Spinal cord (tissue), 10 donors: ENCODE measurements around the gene MED15. TPM values are rescaled to one million over a fixed set of nuclear protein-coding genes. Genes with fewer than 3 reads are reported as not detected.

Experiments
- DNase-seq, 6 donors: peaks; one replicate each; pipeline versions ENCODE4 v3.0.0 to v3.0.0-alpha.2; 2013 to 2015; ENCODE audit warnings: low spot score in 6 of 6, low read depth in 4 of 6
- H3K27ac ChIP-seq: one replicate; pipeline ENCODE4 v1.5.1; 2013; ENCODE audit warnings: low read depth, low read length, control low read depth
- H3K27me3 ChIP-seq: one replicate; pipeline ENCODE4 v1.6.1; 2013; ENCODE audit warnings: low read length; ENCODE audit not compliant: control insufficient read depth, insufficient read depth
- H3K36me3 ChIP-seq: one replicate; pipeline ENCODE4 v1.6.1; 2013; ENCODE audit warnings: low read length; ENCODE audit not compliant: control insufficient read depth, insufficient read depth
- H3K4me1 ChIP-seq: one replicate; pipeline ENCODE4 v1.6.1; 2013; ENCODE audit warnings: low read length; ENCODE audit not compliant: control insufficient read depth, insufficient read depth
- H3K4me3 ChIP-seq: one replicate; pipeline ENCODE4 v1.5.1; 2013; ENCODE audit warnings: low read depth, low read length, control low read depth
- H3K9me3 ChIP-seq: one replicate; pipeline ENCODE4 v1.6.1; 2013; ENCODE audit warnings: low read length; ENCODE audit not compliant: control insufficient read depth, insufficient read depth
- WGBS: methylation state at CpG from one replicate; pipeline ENCODE4 v1.1.5; 2013; ENCODE audit warnings: missing lambda C conversion rate; ENCODE audit not compliant: insufficient coverage; 5-methylcytosine and 5-hydroxymethylcytosine counted together
- polyA plus RNA-seq, 2 donors: library from polyadenylated mRNA; unstranded; fragments of 120-200 nt; gene quantifications; one replicate each; pipeline ENCODE4 v1.2.1, GENCODE V29; 2013; ENCODE audit not compliant: insufficient read length in 2 of 2
- total RNA-seq, 2 donors: library from RNA; depleted of rRNA in 1 of 2; stranded (reverse); fragments of 120-200 nt in 1 of 2; fragments of >200 nt in 1 of 2; gene quantifications; one replicate each; pipeline versions ENCODE4 v1.2.3 to v1.2.4, GENCODE V29; 2013 to 2014
- donor health status: healthy.

MED15 gene
- total and polyA plus RNA-seq, 4 donors, result 16.1 to 67.8 (median 36.4) TPM

DNA sequence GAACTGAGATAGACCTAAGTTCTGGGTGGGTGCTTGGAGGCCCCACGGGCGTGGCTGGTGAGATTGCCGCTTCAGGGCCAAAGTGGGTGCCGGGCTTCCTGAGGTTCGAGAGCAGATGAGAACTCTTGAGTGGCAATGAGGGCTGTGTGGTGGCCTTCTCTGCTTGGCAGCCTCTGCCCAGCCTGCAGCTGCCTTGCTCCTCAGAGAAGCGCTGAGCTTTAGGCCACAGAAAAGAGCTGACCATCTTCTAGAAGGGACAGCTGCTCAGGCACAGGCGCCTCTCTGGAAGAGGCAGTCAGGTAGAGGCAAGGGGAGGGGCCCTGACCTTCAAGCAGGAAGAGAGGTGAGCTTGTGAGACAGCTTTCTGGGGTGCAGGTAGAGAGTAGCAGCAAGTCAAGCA lies 72.8 kb downstream of the MED15 start:
- Histone ChIP-seq H3K36me3 (peaks cover 90% of the 10 kb centered on the region), H3K4me1 (peaks cover 9% of the 10 kb centered on the region), H3K4me3 (no peak overlapping the region), H3K27me3 (no peaks in the 10 kb centered on the region), H3K9me3 (no peaks in the 10 kb centered on the region), H3K27ac (no peak overlapping the region)
- WGBS, result 97% methylated on average over 7 of the region's 7 CpGs
- DNase-seq, result no peak

DNA sequence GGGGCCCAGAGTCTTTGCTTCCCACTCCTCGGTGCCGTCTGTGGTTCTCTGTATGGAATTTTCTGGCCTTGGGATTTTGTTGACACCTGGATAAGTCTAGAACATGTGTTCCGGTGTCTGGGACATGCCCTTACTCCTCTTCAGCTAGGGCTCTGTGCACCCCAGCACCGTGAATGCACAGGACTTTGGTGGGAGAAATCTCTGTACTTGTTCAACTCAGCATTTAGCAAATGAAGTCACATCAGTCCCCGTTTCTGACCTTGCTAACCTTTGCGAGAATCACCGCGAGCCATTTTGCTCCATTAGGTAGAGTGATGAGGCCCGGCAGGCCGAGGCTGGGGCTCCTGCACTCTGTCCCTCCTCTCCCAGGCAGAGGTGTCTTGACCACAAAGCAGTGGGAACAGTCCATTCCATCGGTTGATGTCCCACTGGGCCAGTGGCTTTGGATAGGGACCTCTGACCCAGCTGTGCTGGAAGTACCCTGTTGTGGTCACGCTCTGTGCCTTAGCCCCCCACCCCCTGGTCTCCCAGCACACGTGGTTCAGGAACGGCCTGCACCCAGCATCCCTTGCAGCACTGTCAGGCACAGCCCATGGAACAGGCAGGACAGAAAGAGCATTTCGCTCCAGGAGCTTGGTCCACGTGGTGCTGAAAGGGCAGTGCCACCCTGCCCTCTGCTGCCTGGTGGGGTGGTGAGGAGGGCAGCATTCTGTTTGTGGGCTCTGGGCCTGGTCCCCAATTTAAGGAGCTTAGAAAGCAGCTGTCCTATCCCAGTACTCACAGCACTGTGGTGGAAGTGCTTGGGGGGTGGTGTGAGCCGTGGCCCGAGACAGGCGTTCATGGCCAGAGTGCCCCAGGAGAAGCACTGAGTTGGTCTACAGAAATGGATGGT lies 73.4 kb downstream of the MED15 start:
- WGBS, result 92% methylated on average over 19 of the region's 19 CpGs
- no peak for DNase-seq
- Histone ChIP-seq H3K36me3 (peaks cover 96% of the 10 kb centered on the region), H3K27me3 (no peaks in the 10 kb centered on the region), H3K27ac (no peak overlapping the region), H3K4me1 (peaks cover 12% of the 10 kb centered on the region), H3K9me3 (no peaks in the 10 kb centered on the region), H3K4me3 (no peak overlapping the region)

DNA sequence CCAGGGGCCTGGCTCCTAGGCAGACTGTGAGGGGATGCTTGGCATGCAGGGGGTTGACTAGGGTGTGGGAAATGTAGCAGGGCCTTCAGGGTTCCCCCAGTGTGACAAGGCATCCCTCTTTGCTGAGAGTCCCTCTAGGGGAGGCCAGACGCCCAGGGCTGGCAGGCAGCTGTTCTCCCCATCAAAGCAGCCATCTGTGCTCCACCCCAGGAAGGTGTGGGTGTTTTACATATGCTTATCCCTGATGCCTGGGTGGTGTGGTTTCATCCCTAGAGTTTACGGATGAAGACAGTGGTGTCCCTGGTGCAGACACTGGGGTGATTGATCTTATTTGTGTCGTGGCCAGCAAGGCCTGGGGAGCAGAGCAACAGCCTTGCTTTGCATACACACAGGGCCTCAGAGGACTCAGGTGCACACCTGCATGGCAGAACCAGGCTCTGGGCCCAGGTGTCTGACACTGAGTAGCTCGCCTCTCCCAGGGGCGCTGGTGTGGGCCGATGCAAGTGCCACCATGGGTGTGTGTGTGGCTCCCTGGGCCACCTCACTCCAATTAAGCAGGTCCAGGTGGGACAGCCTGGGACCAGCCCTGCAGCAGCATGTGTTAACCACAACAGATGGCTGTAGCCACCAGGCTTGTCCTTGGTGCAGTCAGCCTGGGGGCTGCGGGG lies 74.2 kb downstream of the MED15 start:
- H3K27ac ChIP-seq, result no peak overlapping the region
- H3K4me3 ChIP-seq, result no peak overlapping the region
- no peaks in the 10 kb centered on the region for H3K9me3 ChIP-seq
- no peak for DNase-seq
- peaks cover 98% of the 10 kb centered on the region for H3K36me3 ChIP-seq
- peaks cover 9% of the 10 kb centered on the region for H3K4me1 ChIP-seq
- no peaks in the 10 kb centered on the region for H3K27me3 ChIP-seq
- 84% methylated on average over 6 of the region's 7 CpGs for WGBS

DNA sequence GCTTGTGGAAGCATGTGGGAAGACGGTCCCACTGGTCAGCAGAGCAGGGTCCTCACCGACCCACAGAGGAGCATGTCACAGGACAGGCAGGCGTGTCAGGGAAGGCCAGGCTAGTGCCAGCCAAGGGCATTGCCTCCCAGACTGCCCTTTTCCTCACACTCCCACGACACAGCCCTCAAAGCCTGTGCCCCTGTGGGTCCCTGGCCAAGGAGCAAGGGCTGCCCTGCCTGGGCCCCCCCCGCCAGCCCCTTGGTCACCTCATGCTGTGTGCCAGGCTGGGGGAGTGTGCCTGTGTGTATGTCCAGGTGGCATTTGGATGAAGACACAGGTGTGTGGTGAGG lies 74.7 kb downstream of the MED15 start:
- peaks cover 100% of the 10 kb centered on the region for H3K36me3 ChIP-seq
- WGBS, result 100% methylated on average over 4 of the region's 5 CpGs
- peaks cover 9% of the 10 kb centered on the region for H3K4me1 ChIP-seq
- DNase-seq, result no peak
- no peaks in the 10 kb centered on the region for H3K27me3 ChIP-seq
- no peak overlapping the region for H3K4me3 ChIP-seq
- H3K27ac ChIP-seq, result no peak overlapping the region
- no peaks in the 10 kb centered on the region for H3K9me3 ChIP-seq

DNA sequence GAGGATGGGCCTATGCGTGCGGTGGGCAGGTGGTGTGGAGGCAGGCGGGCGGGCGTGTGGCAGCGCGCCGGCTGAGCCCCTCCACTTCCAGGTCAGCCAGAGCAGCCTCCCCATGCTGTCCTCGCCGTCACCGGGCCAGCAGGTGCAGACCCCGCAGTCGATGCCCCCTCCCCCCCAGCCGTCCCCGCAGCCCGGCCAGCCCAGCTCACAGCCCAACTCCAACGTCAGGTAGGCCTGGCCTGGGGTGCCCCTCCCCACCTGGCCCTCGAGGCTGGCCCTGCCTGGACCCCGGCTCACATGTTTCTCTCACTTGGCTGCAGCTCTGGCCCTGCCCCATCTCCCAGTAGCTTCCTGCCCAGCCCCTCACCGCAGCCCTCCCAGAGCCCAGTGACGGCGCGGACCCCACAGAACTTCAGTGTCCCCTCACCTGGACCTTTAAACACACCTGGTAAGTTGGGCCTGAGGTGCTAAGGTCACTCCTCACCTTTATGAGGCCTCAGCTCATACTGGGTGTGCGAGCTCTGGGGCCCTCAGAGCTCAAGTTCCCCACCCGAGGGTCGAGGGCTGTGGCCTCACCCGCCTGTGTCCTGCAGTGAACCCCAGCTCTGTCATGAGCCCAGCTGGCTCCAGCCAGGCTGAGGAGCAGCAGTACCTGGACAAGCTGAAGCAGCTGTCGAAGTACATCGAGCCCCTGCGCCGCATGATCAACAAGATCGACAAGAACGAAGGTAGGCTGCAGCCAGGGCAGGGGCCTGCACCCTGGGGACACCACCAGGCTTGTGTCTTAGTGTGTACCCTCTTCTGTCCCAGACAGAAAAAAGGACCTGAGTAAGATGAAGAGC lies 75.3 kb downstream of the MED15 start:
- Histone ChIP-seq H3K36me3 (peaks cover 100% of the 10 kb centered on the region), H3K27me3 (no peaks in the 10 kb centered on the region), H3K27ac (no peak overlapping the region), H3K9me3 (no peaks in the 10 kb centered on the region), H3K4me1 (peaks cover 9% of the 10 kb centered on the region), H3K4me3 (no peak overlapping the region)
- WGBS, result 95% methylated on average over 33 of the region's 33 CpGs
- no peak for DNase-seq

DNA sequence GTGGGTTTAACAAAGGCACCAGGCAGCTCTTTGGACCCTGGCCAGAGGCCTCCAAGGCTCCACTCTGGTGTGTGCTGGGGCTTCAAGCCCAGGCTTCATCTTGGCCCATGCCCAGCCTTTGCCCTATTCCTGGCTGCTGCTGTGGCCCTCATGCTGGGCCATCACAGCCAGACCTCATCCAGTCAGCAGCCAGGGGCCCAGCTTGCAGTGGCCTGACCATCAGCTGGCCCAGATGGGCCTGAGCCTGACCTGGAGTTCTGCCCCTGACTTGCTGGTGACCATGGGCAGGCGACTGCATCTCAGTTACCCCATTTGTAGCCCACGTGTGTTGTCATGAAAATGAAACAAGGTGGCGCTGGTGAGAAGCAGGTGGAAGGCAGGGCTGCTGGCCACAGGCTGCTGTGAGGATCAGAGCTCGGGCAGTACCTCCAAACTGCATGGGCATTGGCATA lies 76.1 kb downstream of the MED15 start:
- H3K9me3 ChIP-seq, result no peaks in the 10 kb centered on the region
- peaks cover 99% of the 10 kb centered on the region for H3K36me3 ChIP-seq
- no peak overlapping the region for H3K27ac ChIP-seq
- no peak overlapping the region for H3K4me3 ChIP-seq
- DNase-seq, result peak in 1 of 6 donors; percentile 33
- H3K4me1 ChIP-seq, result peaks cover 9% of the 10 kb centered on the region
- WGBS, result 78% methylated on average over 3 of the region's 4 CpGs
- H3K27me3 ChIP-seq, result no peaks in the 10 kb centered on the region

DNA sequence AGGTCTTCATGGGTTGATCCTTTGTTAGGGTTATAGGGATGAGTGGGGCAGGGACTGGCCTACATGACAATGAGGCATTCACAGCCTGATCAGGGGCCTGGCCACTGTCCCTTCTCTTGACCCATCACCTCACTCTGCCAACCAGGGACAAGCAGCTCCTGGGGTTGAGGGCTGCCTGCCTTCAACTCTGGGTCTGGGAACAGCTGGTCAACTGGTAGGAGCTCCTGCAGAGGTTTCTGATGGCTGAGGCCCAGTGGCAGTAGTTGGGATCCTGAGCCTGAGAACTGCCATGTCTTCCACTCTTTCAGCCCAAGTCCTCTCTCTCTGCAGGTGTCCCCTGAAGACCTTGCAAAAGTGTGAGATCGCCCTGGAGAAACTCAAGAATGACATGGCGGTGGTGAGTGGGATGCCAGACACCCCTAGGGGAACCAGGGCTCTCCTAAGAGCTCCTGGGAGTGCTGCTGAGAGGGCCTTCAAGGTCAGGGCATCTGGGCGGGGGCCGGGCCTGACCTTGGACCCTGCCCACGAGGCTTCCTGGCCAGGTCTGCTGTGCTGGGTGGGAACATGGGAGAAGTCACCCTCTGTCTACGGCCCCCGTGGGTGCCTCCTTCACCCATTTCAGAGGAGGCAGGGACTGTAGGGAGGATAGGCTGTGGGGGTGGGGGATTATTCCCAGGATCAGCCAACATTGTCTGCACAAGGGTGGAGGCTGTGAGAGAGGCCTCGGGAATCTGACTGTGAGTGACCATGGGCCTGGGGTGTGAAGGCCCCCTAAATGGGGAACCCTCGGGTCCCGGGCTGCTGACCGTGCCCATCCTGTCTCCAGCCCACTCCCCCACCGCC lies 76.8 kb downstream of the MED15 start:
- Histone ChIP-seq H3K36me3 (peaks cover 91% of the 10 kb centered on the region), H3K27ac (no peak overlapping the region), H3K4me3 (no peak overlapping the region), H3K4me1 (peaks cover 9% of the 10 kb centered on the region), H3K9me3 (no peaks in the 10 kb centered on the region), H3K27me3 (no peaks in the 10 kb centered on the region)
- WGBS, result 92% methylated on average over 12 of the region's 12 CpGs
- DNase-seq, result no peak

DNA sequence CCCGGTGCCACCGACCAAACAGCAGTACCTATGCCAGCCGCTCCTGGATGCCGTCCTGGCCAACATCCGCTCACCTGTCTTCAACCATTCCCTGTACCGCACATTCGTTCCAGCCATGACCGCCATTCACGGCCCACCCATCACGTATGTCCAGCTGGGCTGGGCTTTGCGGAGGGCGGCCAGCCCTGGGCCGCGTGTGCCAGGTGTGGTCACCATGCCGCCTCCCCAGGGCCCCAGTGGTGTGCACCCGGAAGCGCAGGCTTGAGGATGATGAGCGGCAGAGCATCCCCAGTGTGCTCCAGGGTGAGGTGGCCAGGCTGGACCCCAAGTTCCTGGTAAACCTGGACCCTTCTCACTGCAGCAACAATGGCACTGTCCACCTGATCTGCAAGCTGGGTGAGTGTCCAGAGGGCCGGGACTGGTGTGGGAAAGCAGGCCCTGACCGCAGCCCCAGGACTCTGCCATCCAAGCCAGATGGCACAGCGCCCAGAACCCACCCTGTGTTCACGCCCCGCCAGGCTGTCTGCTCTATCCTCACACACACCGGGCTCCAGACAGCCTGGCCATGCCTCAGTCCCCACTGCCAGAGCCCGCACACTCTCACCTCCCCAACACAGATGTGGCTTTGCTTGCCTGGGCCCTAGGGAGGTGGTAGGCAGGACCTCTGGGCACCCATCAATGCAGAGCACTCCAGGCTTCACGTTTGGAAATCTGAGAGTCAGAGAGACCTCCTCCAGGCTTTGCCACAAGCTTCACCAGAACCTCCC lies 77.6 kb downstream of the MED15 start:
- peaks cover 9% of the 10 kb centered on the region for H3K4me1 ChIP-seq
- H3K9me3 ChIP-seq, result no peaks in the 10 kb centered on the region
- WGBS, result 88% methylated on average over 25 of the region's 26 CpGs
- no peak overlapping the region for H3K4me3 ChIP-seq
- DNase-seq, result no peak
- peaks cover 83% of the 10 kb centered on the region for H3K36me3 ChIP-seq
- no peaks in the 10 kb centered on the region for H3K27me3 ChIP-seq
- H3K27ac ChIP-seq, result no peak overlapping the region
